Prostate gland (tissue), 2 donors: Measurements from ENCODE around the gene INSR.

ENCODE experiments used
- CTCF ChIP-seq, 4 experiments: fragments of 200-600 bp in 2 of 4; fragments of 450-650 bp in 2 of 4; sonication (generic) in 2 of 4; IDR thresholded peaks; 1 replicate in 3 of 4; 2 replicates in 1 of 4; pipeline ENCODE4 v1.5.1; 2016 to 2019; ENCODE audit warnings: antibody characterized with exemption in 4 of 4, mild to moderate bottlenecking in 2 of 4, moderate library complexity in 2 of 4
- POLR2A ChIP-seq: fragments of 450-650 bp; IDR thresholded peaks from one replicate; pipeline ENCODE4 v1.6.1; 2016; ENCODE audit warnings: antibody characterized with exemption, mild to moderate bottlenecking
- POLR2AphosphoS5 ChIP-seq: sonication (generic); formaldehyde crosslinking; IDR thresholded peaks from one replicate; pipeline ENCODE4 v1.6.1; 2017; ENCODE audit warnings: antibody characterized with exemption

- TF ChIP-seq POLR2A (no peak), CTCF (IDR thresholded peaks at IDR 0.05) (no peak), POLR2AphosphoS5 (no peak)
Observed at GRCh38 chr19:7099597-7099921, 194.7 kb downstream of the INSR start.
